Measurements from ENCODE around the gene PPBP.

The PPBP gene

GRCh38 chr4:74032064-74032463 lies 44.1 kb upstream of the PPBP start:
- Histone ChIP-seq H3K4me1 (ENCODE audit: insufficient read depth, low read length) (peaks cover 14% of the 10 kb centered on the region), H3K36me3 (ENCODE audit: insufficient read depth, low read length) (no peaks in the 10 kb centered on the region), H3K27ac (ENCODE audit: low read length) (no peak overlapping the region), H2AFZ (ENCODE audit: low read depth, low read length) (no peak overlapping the region), H3K79me2 (ENCODE audit: insufficient read depth, low read length) (no peaks in the 10 kb centered on the region), H3K4me3 (ENCODE audit: low read depth in 1 of 2, low read length in 2 of 2) (no peak overlapping the region), H3K9ac (ENCODE audit: low read depth, low read length) (no peak overlapping the region), H3K4me2 (ENCODE audit: insufficient read depth, low read length) (no peak overlapping the region), H4K20me1 (ENCODE audit: insufficient read depth, low read length) (no peaks in the 10 kb centered on the region), H3K27me3 (ENCODE audit: insufficient read depth, low read length, poor library complexity) (peaks cover under 1% of the 10 kb centered on the region), H3K9me3 (ENCODE audit: insufficient read depth, low read length, severe bottlenecking) (no peaks in the 10 kb centered on the region)
- DNase-seq (no peak), ATAC-seq (ENCODE audit: insufficient read depth, low read depth) (no peak)
- TF ChIP-seq CTCF (IDR thresholded peaks at IDR 0.05; ENCODE audit: borderline replicate concordance, extremely low read depth, low read length, poor library complexity, severe bottlenecking): no peak
- TF ChIP-seq EZH2 (IDR thresholded peaks at IDR 0.05; ENCODE audit: borderline replicate concordance, low read depth, low read length, severe bottlenecking): no peak

- H3K36me3 ChIP-seq (ENCODE audit: insufficient read depth, low read length): no peaks in the 10 kb centered on the region
- H3K9me3 ChIP-seq (ENCODE audit: insufficient read depth, low read length, severe bottlenecking): no peaks in the 10 kb centered on the region
- no peak overlapping the region for H3K9ac ChIP-seq (ENCODE audit: low read depth, low read length)
- no peak overlapping the region for H3K4me2 ChIP-seq (ENCODE audit: insufficient read depth, low read length)
- H3K4me3 ChIP-seq (ENCODE audit: low read depth in 1 of 2, low read length in 2 of 2): no peak overlapping the region
- no peaks in the 10 kb centered on the region for H3K79me2 ChIP-seq (ENCODE audit: insufficient read depth, low read length)
- peaks cover 10% of the 10 kb centered on the region for H3K4me1 ChIP-seq (ENCODE audit: insufficient read depth, low read length)
- no peak for ATAC-seq (ENCODE audit: insufficient read depth, low read depth)
- H4K20me1 ChIP-seq (ENCODE audit: insufficient read depth, low read length): no peaks in the 10 kb centered on the region
- H3K27me3 ChIP-seq (ENCODE audit: insufficient read depth, low read length, poor library complexity): no peaks in the 10 kb centered on the region
- DNase-seq: no peak
- no peak for TF ChIP-seq EZH2 (IDR thresholded peaks at IDR 0.05; ENCODE audit: borderline replicate concordance, low read depth, low read length, severe bottlenecking)
- no peak for TF ChIP-seq CTCF (IDR thresholded peaks at IDR 0.05; ENCODE audit: borderline replicate concordance, extremely low read depth, low read length, poor library complexity, severe bottlenecking)
- H2AFZ ChIP-seq (ENCODE audit: low read depth, low read length): no peak overlapping the region
- no peak overlapping the region for H3K27ac ChIP-seq (ENCODE audit: low read length)
Observed at GRCh38 chr4:74031576-74031975, 43.6 kb upstream of the PPBP start.

- H3K27me3 ChIP-seq (ENCODE audit: insufficient read depth, low read length, poor library complexity): no peaks in the 10 kb centered on the region
- H3K4me3 ChIP-seq (ENCODE audit: low read depth in 1 of 2, low read length in 2 of 2): no peak overlapping the region
- no peaks in the 10 kb centered on the region for H4K20me1 ChIP-seq (ENCODE audit: insufficient read depth, low read length)
- ATAC-seq (ENCODE audit: insufficient read depth, low read depth) (0 out of 3 replicates have a peak, but pooled peaks have one; percentile 27), DNase-seq (no peak)
- no peaks in the 10 kb centered on the region for H3K79me2 ChIP-seq (ENCODE audit: insufficient read depth, low read length)
- H2AFZ ChIP-seq (ENCODE audit: low read depth, low read length): no peak overlapping the region
- H3K36me3 ChIP-seq (ENCODE audit: insufficient read depth, low read length): no peaks in the 10 kb centered on the region
- H3K4me2 ChIP-seq (ENCODE audit: insufficient read depth, low read length): no peak overlapping the region
- no peak overlapping the region for H3K9ac ChIP-seq (ENCODE audit: low read depth, low read length)
- no peaks in the 10 kb centered on the region for H3K9me3 ChIP-seq (ENCODE audit: insufficient read depth, low read length, severe bottlenecking)
- peaks cover 10% of the 10 kb centered on the region for H3K4me1 ChIP-seq (ENCODE audit: insufficient read depth, low read length)
- H3K27ac ChIP-seq (ENCODE audit: low read length): no peak overlapping the region
- no peak for TF ChIP-seq CTCF (IDR thresholded peaks at IDR 0.05; ENCODE audit: borderline replicate concordance, extremely low read depth, low read length, poor library complexity, severe bottlenecking)
- TF ChIP-seq EZH2 (IDR thresholded peaks at IDR 0.05; ENCODE audit: borderline replicate concordance, low read depth, low read length, severe bottlenecking): no peak
Observed at GRCh38 chr4:74030285-74030684, 42.3 kb upstream of the PPBP start.

- H3K36me3 ChIP-seq (ENCODE audit: insufficient read depth, low read length): no peaks in the 10 kb centered on the region
- no peaks in the 10 kb centered on the region for H3K9me3 ChIP-seq (ENCODE audit: insufficient read depth, low read length, severe bottlenecking)
- no peak overlapping the region for H3K9ac ChIP-seq (ENCODE audit: low read depth, low read length)
- no peak for ATAC-seq (ENCODE audit: insufficient read depth, low read depth)
- H2AFZ ChIP-seq (ENCODE audit: low read depth, low read length): no peak overlapping the region
- H3K4me3 ChIP-seq (ENCODE audit: low read depth in 1 of 2, low read length in 2 of 2): no peak overlapping the region
- H3K27ac ChIP-seq (ENCODE audit: low read length): no peak overlapping the region
- H4K20me1 ChIP-seq (ENCODE audit: insufficient read depth, low read length): no peaks in the 10 kb centered on the region
- DNase-seq: no peak
- peaks cover 10% of the 10 kb centered on the region for H3K4me1 ChIP-seq (ENCODE audit: insufficient read depth, low read length)
- TF ChIP-seq EZH2 (IDR thresholded peaks at IDR 0.05; ENCODE audit: borderline replicate concordance, low read depth, low read length, severe bottlenecking) (no peak), CTCF (IDR thresholded peaks at IDR 0.05; ENCODE audit: borderline replicate concordance, extremely low read depth, low read length, poor library complexity, severe bottlenecking) (no peak)
- H3K27me3 ChIP-seq (ENCODE audit: insufficient read depth, low read length, poor library complexity): no peaks in the 10 kb centered on the region
- H3K79me2 ChIP-seq (ENCODE audit: insufficient read depth, low read length): no peaks in the 10 kb centered on the region
- no peak overlapping the region for H3K4me2 ChIP-seq (ENCODE audit: insufficient read depth, low read length)
Observed at GRCh38 chr4:74028504-74028903, 40.5 kb upstream of the PPBP start.

Data from DND-41 (cell line).